Neural cell (in vitro differentiated cells): ENCODE measurements around the gene APBB1IP. TPM values are rescaled to one million over a fixed set of nuclear protein-coding genes. Genes with fewer than 3 reads are reported as not detected.

Experiments used
- H2AFZ ChIP-seq: fragments of 200-600, 300-800 bp; sonication (generic), shearing (Covaris generic); 2 replicates; pipeline ENCODE4 v1.6.0; 2014; ENCODE audit warnings: low read depth, mild to moderate bottlenecking, antibody characterized with exemption, low read length, moderate library complexity
- H3F3A ChIP-seq: fragments of 200-600 bp; shearing (Covaris generic); 2 replicates; pipeline ENCODE4 v1.6.1; 2016; ENCODE audit warnings: mild to moderate bottlenecking, moderate library complexity, mixed read lengths, antibody characterized with exemption, low read length; ENCODE audit not compliant: insufficient read depth, poor library complexity, severe bottlenecking
- H3K27ac ChIP-seq: fragments of 200-600, 300-800 bp; sonication (generic), shearing (Covaris generic); 2 replicates; pipeline ENCODE4 v1.5.1; 2014; ENCODE audit warnings: mild to moderate bottlenecking, low read length, moderate library complexity
- H3K27me3 ChIP-seq: fragments of 300-800, 200-600 bp; sonication (generic), shearing (Covaris generic); 2 replicates; pipeline ENCODE4 v1.6.0; 2014; ENCODE audit warnings: mild to moderate bottlenecking, low read depth, low read length, moderate library complexity; ENCODE audit not compliant: insufficient read depth
- H3K36me3 ChIP-seq: fragments of 300-800, 200-600 bp; sonication (generic), shearing (Covaris generic); 2 replicates; pipeline ENCODE4 v1.5.1; 2014; ENCODE audit warnings: mild to moderate bottlenecking, antibody characterized with exemption, low read length, moderate library complexity; ENCODE audit not compliant: insufficient read depth
- H3K4me2 ChIP-seq: fragments of 300-800, 200-600 bp; sonication (generic), shearing (Covaris generic); 2 replicates; pipeline ENCODE4 v1.6.0; 2014; ENCODE audit warnings: mild to moderate bottlenecking, low read length
- H3K4me3 ChIP-seq: fragments of 300-800, 200-600 bp; sonication (generic), shearing (Covaris generic); 2 replicates; pipeline ENCODE4 v1.5.1; 2014; ENCODE audit warnings: mild to moderate bottlenecking, low read length, moderate library complexity
- H3K79me2 ChIP-seq: fragments of 200-600 bp; shearing (Covaris generic); replicated peaks from 2 replicates; pipeline ENCODE4 v1.6.0; 2014; ENCODE audit warnings: mild to moderate bottlenecking, low read length, moderate library complexity; ENCODE audit not compliant: insufficient read depth
- H3K9ac ChIP-seq: fragments of 300-800, 200-600 bp; sonication (generic), shearing (Covaris generic); 2 replicates; pipeline ENCODE4 v1.6.1; 2016; ENCODE audit warnings: mild to moderate bottlenecking, low read length, mixed read lengths
- H3K9me2 ChIP-seq: fragments of 200-600 bp; shearing (Covaris generic); 2 replicates; pipeline ENCODE4 v1.6.1; 2016; ENCODE audit warnings: mild to moderate bottlenecking, low read length, mixed read lengths; ENCODE audit not compliant: insufficient read depth
- H3K9me3 ChIP-seq: fragments of 200-600, 300-800 bp; sonication (generic), shearing (Covaris generic); 2 replicates; pipeline ENCODE4 v1.6.1; 2016; ENCODE audit warnings: mild to moderate bottlenecking, mixed run types, low read length, moderate library complexity, mixed read lengths
- H4K20me1 ChIP-seq: fragments of 200-600 bp; shearing (Covaris generic); 2 replicates; pipeline ENCODE4 v1.6.1; 2016; ENCODE audit warnings: mild to moderate bottlenecking, mixed run types; ENCODE audit not compliant: insufficient read depth
- CTCF ChIP-seq: fragments of 450-650 bp; IDR thresholded peaks from 2 replicates; pipeline ENCODE4 v1.5.1; 2014; ENCODE audit warnings: antibody characterized with exemption, mild to moderate bottlenecking, moderate library complexity; ENCODE audit not compliant: poor library complexity, severe bottlenecking
- EP300 ChIP-seq: fragments of 450-650 bp; conservative IDR thresholded peaks from 2 replicates; pipeline ENCODE4 v1.6.1; 2014; ENCODE audit warnings: antibody characterized with exemption, mild to moderate bottlenecking, moderate library complexity; ENCODE audit not compliant: poor library complexity, severe bottlenecking
- EZH2 ChIP-seq: fragments of 200-600, 300-800 bp; shearing (Covaris generic), sonication (generic); IDR thresholded peaks from 2 replicates; pipeline ENCODE4 v1.6.1; 2014; ENCODE audit warnings: antibody characterized with exemption, low read length, borderline replicate concordance, mild to moderate bottlenecking; ENCODE audit not compliant: insufficient read depth, poor library complexity, severe bottlenecking
- MXI1 ChIP-seq: fragments of 450-650 bp; conservative IDR thresholded peaks from 2 replicates; pipeline ENCODE4 v1.6.1; 2014; ENCODE audit warnings: antibody characterized with exemption, mild to moderate bottlenecking; ENCODE audit not compliant: poor library complexity, severe bottlenecking
- POLR2AphosphoS5 ChIP-seq: IDR thresholded peaks from 2 replicates; pipeline ENCODE4 v1.6.1; 2012
- RAD21 ChIP-seq: fragments of 450-650 bp; conservative IDR thresholded peaks from 2 replicates; pipeline ENCODE4 v1.6.1; 2014; ENCODE audit warnings: antibody characterized with exemption, mild to moderate bottlenecking, moderate library complexity
- SMC3 ChIP-seq: fragments of 450-650 bp; conservative IDR thresholded peaks from 2 replicates; pipeline ENCODE4 v1.6.1; 2014; ENCODE audit warnings: antibody characterized with exemption, mild to moderate bottlenecking, moderate library complexity; ENCODE audit not compliant: poor library complexity
- TAF1 ChIP-seq: IDR thresholded peaks from 2 replicates; pipeline ENCODE4 v1.6.1; 2012; ENCODE audit warnings: low read depth
- polyA plus RNA-seq: library from polyadenylated mRNA; depleted of rRNA; stranded (reverse); fragments of >200 nt; gene quantifications from 2 replicates; pipeline ENCODE4 v1.2.3, GENCODE V29; 2014
- TF ChIP-seq, protein P1 (sequence below): IDR thresholded peaks from 2 replicates; pipeline ENCODE4 v1.6.1; 2012; ENCODE audit warnings: borderline replicate concordance

The APBB1IP gene
- polyA plus RNA-seq, 1 donor from 2014 or later = not detected

- H4K20me1 ChIP-seq = no peaks in the 10 kb centered on the region
These were observed 5.2 kb upstream of the APBB1IP start for GRCh38 chr10:26432938-26433337.

GRCh38 chr10:26435852-26436251 lies 2.3 kb upstream of the APBB1IP start:
- Histone ChIP-seq H3K27ac (no peak overlapping the region), H3K27me3 (peaks cover 17% of the 10 kb centered on the region), H3F3A (no peaks in the 10 kb centered on the region), H3K79me2 (no peaks in the 10 kb centered on the region), H3K36me3 (no peaks in the 10 kb centered on the region), H3K9me3 (no peaks in the 10 kb centered on the region), H2AFZ (no peak overlapping the region), H3K9me2 (no peaks in the 10 kb centered on the region), H3K4me2 (no peak overlapping the region), H3K9ac (no peak overlapping the region), H3K4me3 (no peak overlapping the region), H4K20me1 (no peaks in the 10 kb centered on the region)
- TF ChIP-seq EP300 (no peak), SMC3 (no peak), POLR2AphosphoS5 (no peak), CTCF (no peak), EZH2 (no peak), MXI1 (no peak), RAD21 (no peak), TAF1 (no peak)
- TF ChIP-seq, protein P1, sequence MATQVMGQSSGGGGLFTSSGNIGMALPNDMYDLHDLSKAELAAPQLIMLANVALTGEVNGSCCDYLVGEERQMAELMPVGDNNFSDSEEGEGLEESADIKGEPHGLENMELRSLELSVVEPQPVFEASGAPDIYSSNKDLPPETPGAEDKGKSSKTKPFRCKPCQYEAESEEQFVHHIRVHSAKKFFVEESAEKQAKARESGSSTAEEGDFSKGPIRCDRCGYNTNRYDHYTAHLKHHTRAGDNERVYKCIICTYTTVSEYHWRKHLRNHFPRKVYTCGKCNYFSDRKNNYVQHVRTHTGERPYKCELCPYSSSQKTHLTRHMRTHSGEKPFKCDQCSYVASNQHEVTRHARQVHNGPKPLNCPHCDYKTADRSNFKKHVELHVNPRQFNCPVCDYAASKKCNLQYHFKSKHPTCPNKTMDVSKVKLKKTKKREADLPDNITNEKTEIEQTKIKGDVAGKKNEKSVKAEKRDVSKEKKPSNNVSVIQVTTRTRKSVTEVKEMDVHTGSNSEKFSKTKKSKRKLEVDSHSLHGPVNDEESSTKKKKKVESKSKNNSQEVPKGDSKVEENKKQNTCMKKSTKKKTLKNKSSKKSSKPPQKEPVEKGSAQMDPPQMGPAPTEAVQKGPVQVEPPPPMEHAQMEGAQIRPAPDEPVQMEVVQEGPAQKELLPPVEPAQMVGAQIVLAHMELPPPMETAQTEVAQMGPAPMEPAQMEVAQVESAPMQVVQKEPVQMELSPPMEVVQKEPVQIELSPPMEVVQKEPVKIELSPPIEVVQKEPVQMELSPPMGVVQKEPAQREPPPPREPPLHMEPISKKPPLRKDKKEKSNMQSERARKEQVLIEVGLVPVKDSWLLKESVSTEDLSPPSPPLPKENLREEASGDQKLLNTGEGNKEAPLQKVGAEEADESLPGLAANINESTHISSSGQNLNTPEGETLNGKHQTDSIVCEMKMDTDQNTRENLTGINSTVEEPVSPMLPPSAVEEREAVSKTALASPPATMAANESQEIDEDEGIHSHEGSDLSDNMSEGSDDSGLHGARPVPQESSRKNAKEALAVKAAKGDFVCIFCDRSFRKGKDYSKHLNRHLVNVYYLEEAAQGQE = no peak

More at GRCh38 chr10:26432938-26433337, 5.2 kb upstream of the APBB1IP start:
- no peak overlapping the region for H2AFZ ChIP-seq
- H3K4me2 ChIP-seq = no peak overlapping the region
- no peaks in the 10 kb centered on the region for H3K79me2 ChIP-seq
- H3K9ac ChIP-seq = no peak overlapping the region
- no peaks in the 10 kb centered on the region for H3K9me2 ChIP-seq
- no peaks in the 10 kb centered on the region for H3K9me3 ChIP-seq
- peaks cover 4% of the 10 kb centered on the region for H3K27me3 ChIP-seq
- H3K27ac ChIP-seq = no peak overlapping the region
- no peaks in the 10 kb centered on the region for H3K36me3 ChIP-seq
- no peaks in the 10 kb centered on the region for H3F3A ChIP-seq
- H3K4me3 ChIP-seq = no peak overlapping the region
- no peak for TF ChIP-seq RAD21
- TF ChIP-seq POLR2AphosphoS5 = no peak
- TF ChIP-seq CTCF = no peak
- no peak for TF ChIP-seq EZH2
- no peak for TF ChIP-seq SMC3
- TF ChIP-seq EP300 = no peak
- TF ChIP-seq MXI1 = no peak
- TF ChIP-seq, protein P1 = no peak
- TF ChIP-seq TAF1 = no peak
